Caco-2 (cell line): ENCODE results near the gene OR2V2. TPM values are rescaled to one million over a fixed set of nuclear protein-coding genes. Genes with fewer than 3 reads are reported as not detected.

Source experiments
- BruUV-seq: library from RNA; stranded (reverse); fragments of 400-500 nt; replicated peaks from 2 replicates; lab custom pipeline; 2021; lab: Mats Ljungman, UMichigan
- CTCF ChIA-PET: fragments of 300-600 bp; sonication (Branson Sonifier 250); formaldehyde crosslinking; loops from one replicate; lab custom pipeline; 2022; ENCODE audit warnings: antibody characterized with exemption; lab: Charles Lee
- POLR2A ChIA-PET: fragments of 300-600 bp; sonication (Branson Sonifier 250); formaldehyde crosslinking; loops from one replicate; lab custom pipeline; 2022; ENCODE audit warnings: antibody characterized with exemption; lab: Charles Lee
- DNase-seq, 2 experiments: peaks; one replicate each; pipeline versions ENCODE4 v3.0.0 to v3.0.0-alpha.2; 2020 to 2022
- H3K27me3 ChIP-seq: replicated peaks from 2 replicates; pipeline ENCODE4 v1.6.0; 2011; ENCODE audit warnings: low read length; ENCODE audit not compliant: control insufficient read depth, insufficient read depth
- H3K36me3 ChIP-seq: 2 replicates; pipeline ENCODE4 v1.5.1; 2011; ENCODE audit warnings: low read length; ENCODE audit not compliant: control insufficient read depth, insufficient read depth
- H3K4me1 ChIP-seq: fragments of 250-450 bp; sonication (Bioruptor Pico); 2 replicates; pipeline ENCODE4 v1.5.1; 2020; ENCODE audit warnings: mild to moderate bottlenecking
- H3K4me3 ChIP-seq: 2 replicates; pipeline ENCODE4 v1.5.1; 2011; ENCODE audit warnings: low read depth, mild to moderate bottlenecking, control low read depth, low read length
- H3K9me3 ChIP-seq: fragments of 250-450 bp; sonication (Bioruptor Pico); 2 replicates; pipeline ENCODE4 v1.5.1; 2020; ENCODE audit warnings: mild to moderate bottlenecking, moderate library complexity
- H3K27ac Mint-ChIP-seq: one replicate; pipeline ENCODE4 v1.8.0; 2022; ENCODE audit warnings: mixed read lengths; ENCODE audit not compliant: unreplicated experiment
- H3K27me3 Mint-ChIP-seq: one replicate; pipeline ENCODE4 v1.8.0; 2022; ENCODE audit warnings: mixed read lengths; ENCODE audit not compliant: insufficient read depth, unreplicated experiment
- H3K36me3 Mint-ChIP-seq: one replicate; pipeline ENCODE4 v1.8.0; 2022; ENCODE audit warnings: mild to moderate bottlenecking, mixed read lengths; ENCODE audit not compliant: insufficient read depth, unreplicated experiment
- H3K4me1 Mint-ChIP-seq: one replicate; pipeline ENCODE4 v1.8.0; 2022; ENCODE audit warnings: low read depth, mixed read lengths; ENCODE audit not compliant: unreplicated experiment
- H3K4me3 Mint-ChIP-seq: one replicate; pipeline ENCODE4 v1.8.0; 2022; ENCODE audit warnings: mild to moderate bottlenecking, moderate library complexity, mixed read lengths; ENCODE audit not compliant: unreplicated experiment
- H3K9me3 Mint-ChIP-seq: one replicate; pipeline ENCODE4 v1.8.0; 2022; ENCODE audit warnings: mixed read lengths; ENCODE audit not compliant: unreplicated experiment
- intact Hi-C: fragments of 100-400 bp; cut with micrococcal nuclease; formaldehyde crosslinking; loops from one replicate; pipeline ENCODE4 v1.10.0; 2022; ENCODE audit not compliant: unreplicated experiment
- total RNA-seq: library from RNA; stranded (reverse); gene quantifications from 2 replicates; pipeline ENCODE4 v1.2.3, GENCODE V29; 2022
- TF ChIP-seq, protein P1 (sequence below), 2 experiments: fragments of 200-600 bp in 1 of 2; IDR thresholded peaks; 1 replicate in 1 of 2; 2 replicates in 1 of 2; pipeline versions ENCODE4 v1.5.1 to v1.8.0; 2011 to 2022; ENCODE audit warnings: antibody characterized with exemption in 1 of 2, control low read depth in 1 of 2, inconsistent platforms in 1 of 2, low read depth in 1 of 2, low read length in 1 of 2, mild to moderate bottlenecking in 1 of 2, moderate library complexity in 1 of 2; ENCODE audit not compliant: insufficient read depth in 1 of 2, severe bottlenecking in 1 of 2, unreplicated experiment in 1 of 2

OR2V2 gene
- total RNA-seq, 1 experiment from 2014 or later, result not detected

DNA sequence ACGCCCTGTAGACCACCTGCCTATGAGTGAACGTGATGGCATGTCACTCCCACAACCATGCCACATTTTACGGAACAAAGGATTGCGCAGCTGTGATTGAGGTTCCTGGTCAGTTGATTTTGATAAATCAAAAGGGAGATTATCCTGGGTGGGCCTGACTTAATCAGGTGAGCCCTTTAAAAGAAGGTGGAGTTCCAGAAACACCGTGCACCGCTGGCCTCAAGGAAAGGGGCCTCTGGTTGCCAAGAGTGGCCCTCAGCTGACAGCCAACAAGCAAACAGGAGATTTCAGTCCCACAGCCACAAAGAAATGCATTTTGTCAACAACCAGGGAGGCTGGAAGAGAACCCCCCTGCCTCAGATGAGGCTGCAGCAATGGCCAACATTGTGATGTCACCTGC is 38.6 kb downstream of the OR2V2 start:
- Mint-ChIP-seq H3K27me3 (peaks cover 8% of the 10 kb centered on the region), H3K9me3 (no peaks in the 10 kb centered on the region), H3K4me1 (peaks cover 11% of the 10 kb centered on the region), H3K4me3 (peak overlapping the region; percentile 90), H3K27ac (no peak overlapping the region), H3K36me3 (peaks cover 60% of the 10 kb centered on the region)
- TF ChIP-seq, protein P1, sequence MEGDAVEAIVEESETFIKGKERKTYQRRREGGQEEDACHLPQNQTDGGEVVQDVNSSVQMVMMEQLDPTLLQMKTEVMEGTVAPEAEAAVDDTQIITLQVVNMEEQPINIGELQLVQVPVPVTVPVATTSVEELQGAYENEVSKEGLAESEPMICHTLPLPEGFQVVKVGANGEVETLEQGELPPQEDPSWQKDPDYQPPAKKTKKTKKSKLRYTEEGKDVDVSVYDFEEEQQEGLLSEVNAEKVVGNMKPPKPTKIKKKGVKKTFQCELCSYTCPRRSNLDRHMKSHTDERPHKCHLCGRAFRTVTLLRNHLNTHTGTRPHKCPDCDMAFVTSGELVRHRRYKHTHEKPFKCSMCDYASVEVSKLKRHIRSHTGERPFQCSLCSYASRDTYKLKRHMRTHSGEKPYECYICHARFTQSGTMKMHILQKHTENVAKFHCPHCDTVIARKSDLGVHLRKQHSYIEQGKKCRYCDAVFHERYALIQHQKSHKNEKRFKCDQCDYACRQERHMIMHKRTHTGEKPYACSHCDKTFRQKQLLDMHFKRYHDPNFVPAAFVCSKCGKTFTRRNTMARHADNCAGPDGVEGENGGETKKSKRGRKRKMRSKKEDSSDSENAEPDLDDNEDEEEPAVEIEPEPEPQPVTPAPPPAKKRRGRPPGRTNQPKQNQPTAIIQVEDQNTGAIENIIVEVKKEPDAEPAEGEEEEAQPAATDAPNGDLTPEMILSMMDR (IDR thresholded peaks at IDR 0.05; ENCODE audit: insufficient read depth in 1 of 2, low read depth in 1 of 2, low read length in 1 of 2, severe bottlenecking in 1 of 2, unreplicated experiment in 1 of 2), result no peak
- POLR2A ChIA-PET, result no interaction called here
- no peak for DNase-seq
- Histone ChIP-seq H3K36me3 (no peaks in the 10 kb centered on the region), H3K27me3 (no peaks in the 10 kb centered on the region), H3K4me3 (no peak overlapping the region), H3K9me3 (no peaks in the 10 kb centered on the region), H3K4me1 (no peaks in the 10 kb centered on the region; the same call in 1 of the 2 replicates)
- intact Hi-C loops, result loop anchor here (5.0 to 10.0 kb wide), 2 partner anchors 76 to 371 kb away; partner anchors contain the start of gene TRIM52
- BruUV-seq, result no TSS peak
- CTCF ChIA-PET, result no interaction called here

DNA sequence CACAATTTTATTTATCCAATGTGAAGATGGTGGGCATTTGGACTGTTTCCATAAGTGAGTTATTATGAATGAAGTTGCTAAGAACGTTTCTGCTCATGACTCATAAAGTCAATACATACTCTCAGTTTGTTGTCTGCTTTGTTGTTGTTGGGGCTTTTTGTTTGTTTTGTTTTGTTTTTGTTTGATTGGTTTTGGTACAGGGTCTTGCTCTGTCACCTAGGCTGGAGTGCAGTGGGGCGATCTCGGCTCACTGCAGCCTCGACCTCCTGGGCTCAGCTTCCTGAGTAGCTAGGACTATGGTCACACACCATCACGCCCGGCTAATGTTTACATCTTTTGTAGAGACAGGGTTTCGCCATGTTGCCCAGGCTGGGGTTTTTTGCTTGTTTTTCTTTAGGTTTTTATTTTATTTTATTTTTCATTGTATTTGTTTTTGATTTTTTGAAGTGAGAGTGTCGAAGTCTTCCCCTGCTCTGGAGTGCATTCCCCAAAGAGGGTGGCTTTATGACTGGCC is 39.7 kb downstream of the OR2V2 start:
- no TSS peak for BruUV-seq
- POLR2A ChIA-PET, result no interaction called here
- peak overlapping the region; percentile 91 for H3K4me3 Mint-ChIP-seq
- no peak for DNase-seq
- CTCF ChIA-PET, result interaction anchor here (1.6 kb wide), 1 partner anchor 14 kb away, joined by 3 read pairs; no protein-coding TSS in a partner anchor
- H3K9me3 Mint-ChIP-seq, result no peaks in the 10 kb centered on the region
- Histone ChIP-seq H3K9me3 (no peaks in the 10 kb centered on the region), H3K4me3 (peak overlapping the region; percentile 39), H3K4me1 (no peaks in the 10 kb centered on the region), H3K36me3 (no peaks in the 10 kb centered on the region), H3K27me3 (no peaks in the 10 kb centered on the region)
- peak overlapping the region; percentile 99 for H3K27ac Mint-ChIP-seq
- H3K36me3 Mint-ChIP-seq, result peaks cover 70% of the 10 kb centered on the region
- H3K4me1 Mint-ChIP-seq, result peaks cover 18% of the 10 kb centered on the region
- TF ChIP-seq, protein P1 (IDR thresholded peaks at IDR 0.05; ENCODE audit: insufficient read depth in 1 of 2, low read depth in 1 of 2, low read length in 1 of 2, severe bottlenecking in 1 of 2, unreplicated experiment in 1 of 2), result no peak
- intact Hi-C loops, result loop anchor here (5.0 to 10.0 kb wide), 2 partner anchors 75 to 372 kb away; partner anchors contain the start of gene TRIM52
- H3K27me3 Mint-ChIP-seq, result peaks cover 10% of the 10 kb centered on the region

DNA sequence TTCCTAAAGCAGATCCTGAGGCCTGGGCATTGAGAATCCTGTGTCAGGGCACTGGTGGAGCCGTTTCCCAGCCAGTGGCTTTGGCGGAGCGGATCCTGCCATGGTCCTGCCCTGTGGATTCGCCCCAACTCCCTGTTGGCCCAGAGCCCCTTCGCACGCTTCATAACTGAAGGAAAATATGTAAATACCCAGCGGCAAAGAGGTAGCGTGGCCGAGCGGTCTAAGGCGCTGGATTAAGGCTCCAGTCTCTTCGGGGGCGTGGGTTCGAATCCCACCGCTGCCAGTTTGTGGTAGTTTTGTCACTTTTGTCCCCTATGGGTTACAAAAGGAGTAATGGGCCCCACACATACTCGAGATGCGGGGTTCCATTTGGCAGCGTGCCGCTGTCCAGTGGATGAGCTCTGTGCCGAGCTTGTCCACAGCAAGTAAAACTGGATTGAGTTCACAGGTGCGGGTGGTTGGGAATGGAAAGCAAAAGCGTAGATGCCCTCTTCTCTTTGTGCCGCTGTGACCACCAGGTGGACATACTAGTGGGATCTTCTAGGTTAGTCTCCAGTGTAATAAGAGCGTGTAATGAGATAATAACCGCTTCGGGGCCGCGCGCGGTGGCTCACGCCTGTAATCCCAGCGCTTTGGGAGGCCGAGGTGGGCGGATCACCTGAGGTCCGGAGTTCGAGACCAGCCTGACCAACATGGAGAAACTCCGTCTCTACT is 40.3 kb downstream of the OR2V2 start:
- POLR2A ChIA-PET, result interaction anchor here (0.5 kb wide), 1 partner anchor 47 kb away, joined by 3 read pairs; no protein-coding TSS in a partner anchor

More for the DNA sequence above, 40.3 kb downstream of the OR2V2 start:
- intact Hi-C loops, result loop anchor here (5.0 to 10.0 kb wide), 2 partner anchors 75 to 373 kb away; partner anchors contain the start of gene TRIM52
- no TSS peak for BruUV-seq
- CTCF ChIA-PET, result interaction anchor here (1.6 kb wide), 1 partner anchor 14 kb away, joined by 3 read pairs; no protein-coding TSS in a partner anchor
- Mint-ChIP-seq H3K36me3 (peaks cover 74% of the 10 kb centered on the region), H3K9me3 (no peaks in the 10 kb centered on the region), H3K27me3 (peaks cover 10% of the 10 kb centered on the region), H3K4me1 (peaks cover 21% of the 10 kb centered on the region), H3K4me3 (peak overlapping the region; percentile 91), H3K27ac (peak overlapping the region; percentile 99)
- DNase-seq, result peak; percentile 82 to 85
- H3K4me3 ChIP-seq, result peak overlapping the region; percentile 39
- H3K36me3 ChIP-seq, result no peaks in the 10 kb centered on the region
- H3K27me3 ChIP-seq, result no peaks in the 10 kb centered on the region
- TF ChIP-seq, protein P1 (IDR thresholded peaks at IDR 0.05; ENCODE audit: insufficient read depth in 1 of 2, low read depth in 1 of 2, low read length in 1 of 2, severe bottlenecking in 1 of 2, unreplicated experiment in 1 of 2), result peak in 1 of 2 experiments; percentile 28
- no peaks in the 10 kb centered on the region for H3K9me3 ChIP-seq
- peaks cover 4% of the 10 kb centered on the region for H3K4me1 ChIP-seq
